ENCODE results near the gene RALGPS1. TPM values are rescaled to one million over a fixed set of nuclear protein-coding genes. Genes with fewer than 3 reads are reported as not detected.

The RALGPS1 gene
- total and polyA plus RNA-seq, 2 donors (not counting 1 experiment from before 2014, with no cell fraction given) = 2.0 to 5.9 TPM

DNA sequence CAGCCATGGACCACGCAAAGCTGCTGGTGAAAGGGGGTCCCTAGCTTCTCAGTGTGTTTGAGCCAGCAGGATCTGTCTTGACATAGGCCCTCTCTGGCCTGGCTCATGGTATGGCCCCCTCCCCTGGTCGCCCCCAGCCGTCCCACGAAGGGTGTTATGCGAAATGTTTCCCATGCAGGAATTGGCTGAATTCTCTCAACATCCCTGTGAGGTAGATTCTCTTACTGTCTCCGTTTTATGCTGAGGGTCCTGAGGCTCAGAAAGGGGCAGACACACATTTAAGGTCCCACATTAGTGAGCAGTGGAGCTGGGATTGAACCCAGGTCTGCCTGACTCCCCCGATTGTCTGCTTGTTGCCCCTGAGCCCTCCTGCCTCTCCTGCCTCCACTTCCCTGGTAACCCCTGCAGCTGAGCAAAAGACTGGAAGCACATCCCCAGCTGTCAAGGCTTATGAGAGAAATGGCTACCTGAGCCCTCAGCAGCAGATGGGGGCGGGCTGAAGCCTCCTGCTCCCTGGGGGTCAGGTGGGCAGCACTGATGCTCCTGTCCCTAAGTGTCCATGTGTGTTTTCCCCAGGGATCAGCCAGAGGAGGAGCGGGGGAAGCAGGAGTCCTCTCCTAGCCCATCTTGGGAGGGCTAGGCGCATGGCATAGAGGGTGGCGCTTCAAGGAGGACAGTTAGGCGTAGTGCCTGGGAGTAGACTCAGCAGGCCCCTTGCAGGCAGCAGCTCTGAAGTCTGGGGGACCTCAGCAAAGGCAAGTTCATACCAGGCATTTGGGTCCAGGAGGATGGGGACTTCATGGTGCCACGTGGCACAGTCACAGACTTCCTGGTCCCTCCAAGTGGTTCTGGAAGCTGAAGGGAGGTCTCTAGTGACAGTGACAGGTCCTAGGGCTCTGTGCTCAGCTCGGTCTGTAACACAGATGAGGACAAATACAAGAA lies 301.0 kb downstream of the RALGPS1 start:
- H3K79me2 ChIP-seq (ENCODE audit: control insufficient read depth, insufficient read depth, low read length) = no peaks in the 10 kb centered on the region

GRCh38 chr9:127216210-127216887 lies 301.8 kb downstream of the RALGPS1 start:
- Histone ChIP-seq H3K36me3 (ENCODE audit: control insufficient read depth, insufficient read depth, low read length) (no peaks in the 10 kb centered on the region), H3K4me2 (ENCODE audit: extremely low read depth, insufficient read depth, low read length) (no peak overlapping the region), H3K27me3 (ENCODE audit: control insufficient read depth, insufficient read depth, low read length) (peaks cover 22% of the 10 kb centered on the region), H3K27ac (ENCODE audit: insufficient read depth, low read length) (no peak overlapping the region), H3K9ac (ENCODE audit: insufficient read depth, low read length) (no peak overlapping the region), H2AFZ (ENCODE audit: low read length) (no peak overlapping the region), H3K4me3 (replicated peaks in 1 of 4; ENCODE audit: control extremely low read depth in 1 of 4, insufficient read depth in 1 of 4, low read depth in 3 of 4, low read length in 4 of 4) (no peak overlapping the region), H3K4me1 (ENCODE audit: control insufficient read depth, extremely low read depth, insufficient read depth, low read length) (peaks cover 4% of the 10 kb centered on the region), H4K20me1 (ENCODE audit: control insufficient read depth, extremely low read depth, insufficient read depth, low read length) (no peaks in the 10 kb centered on the region), H3K9me3 (ENCODE audit: control insufficient read depth, insufficient read depth, low read depth, low read length) (no peaks in the 10 kb centered on the region), H3K79me2 (ENCODE audit: control insufficient read depth, insufficient read depth, low read length) (no peaks in the 10 kb centered on the region)
- no peak for DNase-seq (ENCODE audit: low read depth in 2 of 2)
- TF ChIP-seq CTCF (conservative IDR thresholded peaks at IDR 0.05 in 1 of 2, IDR thresholded peaks at IDR 0.05 in 1 of 2; ENCODE audit: low read depth in 1 of 2, low read length in 2 of 2) = no peak
- no peak for TF ChIP-seq EZH2 (IDR thresholded peaks at IDR 0.05; ENCODE audit: low read length, missing control alignments)

More for the DNA sequence above, 301.0 kb downstream of the RALGPS1 start:
- peaks cover 18% of the 10 kb centered on the region for H3K27me3 ChIP-seq (ENCODE audit: control insufficient read depth, insufficient read depth, low read length)
- H3K27ac ChIP-seq (ENCODE audit: insufficient read depth, low read length) = no peak overlapping the region
- TF ChIP-seq EZH2 (IDR thresholded peaks at IDR 0.05; ENCODE audit: low read length, missing control alignments) (no peak), CTCF (conservative IDR thresholded peaks at IDR 0.05 in 1 of 2, IDR thresholded peaks at IDR 0.05 in 1 of 2; ENCODE audit: low read depth in 1 of 2, low read length in 2 of 2) (no peak)
- no peaks in the 10 kb centered on the region for H3K9me3 ChIP-seq (ENCODE audit: control insufficient read depth, insufficient read depth, low read depth, low read length)
- H4K20me1 ChIP-seq (ENCODE audit: control insufficient read depth, extremely low read depth, insufficient read depth, low read length) = no peaks in the 10 kb centered on the region
- H3K36me3 ChIP-seq (ENCODE audit: control insufficient read depth, insufficient read depth, low read length) = no peaks in the 10 kb centered on the region
- no peak overlapping the region for H2AFZ ChIP-seq (ENCODE audit: low read length)
- peaks cover 4% of the 10 kb centered on the region for H3K4me1 ChIP-seq (ENCODE audit: control insufficient read depth, extremely low read depth, insufficient read depth, low read length)
- H3K4me2 ChIP-seq (ENCODE audit: extremely low read depth, insufficient read depth, low read length) = no peak overlapping the region
- H3K4me3 ChIP-seq (replicated peaks in 1 of 4; ENCODE audit: control extremely low read depth in 1 of 4, insufficient read depth in 1 of 4, low read depth in 3 of 4, low read length in 4 of 4) = no peak overlapping the region
- DNase-seq (ENCODE audit: low read depth in 2 of 2) = no peak
- no peak overlapping the region for H3K9ac ChIP-seq (ENCODE audit: insufficient read depth, low read length)

DNA sequence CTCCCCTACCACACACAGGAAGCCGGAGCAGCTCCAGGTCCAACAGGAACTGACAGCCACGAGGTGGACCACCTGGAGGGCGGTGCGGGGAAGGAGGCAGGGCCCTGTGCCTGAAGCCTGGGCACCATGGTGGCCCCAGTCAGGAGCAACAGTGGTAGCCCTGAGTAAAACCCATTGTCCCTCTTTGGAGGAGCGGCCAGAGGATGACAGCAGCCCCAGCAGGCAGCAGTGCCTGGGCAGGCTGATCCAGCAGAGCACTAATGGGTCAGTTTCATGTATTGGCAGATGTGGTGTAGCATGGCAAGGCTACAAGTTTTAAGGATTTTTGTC lies 302.3 kb downstream of the RALGPS1 start:
- no peaks in the 10 kb centered on the region for H3K36me3 ChIP-seq (ENCODE audit: control insufficient read depth, insufficient read depth, low read length)
- H3K27ac ChIP-seq (ENCODE audit: insufficient read depth, low read length) = no peak overlapping the region
- no peaks in the 10 kb centered on the region for H3K79me2 ChIP-seq (ENCODE audit: control insufficient read depth, insufficient read depth, low read length)
- H3K4me1 ChIP-seq (ENCODE audit: control insufficient read depth, extremely low read depth, insufficient read depth, low read length) = peaks cover 4% of the 10 kb centered on the region
- peaks cover 22% of the 10 kb centered on the region for H3K27me3 ChIP-seq (ENCODE audit: control insufficient read depth, insufficient read depth, low read length)
- H3K4me3 ChIP-seq (replicated peaks in 1 of 4; ENCODE audit: control extremely low read depth in 1 of 4, insufficient read depth in 1 of 4, low read depth in 3 of 4, low read length in 4 of 4) = no peak overlapping the region
- no peaks in the 10 kb centered on the region for H4K20me1 ChIP-seq (ENCODE audit: control insufficient read depth, extremely low read depth, insufficient read depth, low read length)
- no peak for DNase-seq (ENCODE audit: low read depth in 2 of 2)
- H3K9ac ChIP-seq (ENCODE audit: insufficient read depth, low read length) = no peak overlapping the region
- no peaks in the 10 kb centered on the region for H3K9me3 ChIP-seq (ENCODE audit: control insufficient read depth, insufficient read depth, low read depth, low read length)
- TF ChIP-seq EZH2 (IDR thresholded peaks at IDR 0.05; ENCODE audit: low read length, missing control alignments) = no peak
- TF ChIP-seq CTCF (conservative IDR thresholded peaks at IDR 0.05 in 1 of 2, IDR thresholded peaks at IDR 0.05 in 1 of 2; ENCODE audit: low read depth in 1 of 2, low read length in 2 of 2) = no peak
- no peak overlapping the region for H3K4me2 ChIP-seq (ENCODE audit: extremely low read depth, insufficient read depth, low read length)
- no peak overlapping the region for H2AFZ ChIP-seq (ENCODE audit: low read length)

Measured in fibroblast of lung (primary cell).